ENCODE data around the gene PKP1. TPM values are rescaled to one million over a fixed set of nuclear protein-coding genes. Genes with fewer than 3 reads are reported as not detected.

PKP1 gene
- total and polyA plus RNA-seq, 10 of the 15 experiments (the other 5 are each of a cell fraction or from before 2014, with no cell fraction given): 0.03 TPM; not detected in 9

- H3K36me3 ChIP-seq (ENCODE audit: control insufficient read depth in 2 of 2, insufficient read depth in 2 of 2, low read length in 1 of 2): no peaks in the 10 kb centered on the region
- POLR2A ChIA-PET: no interaction called here
- peaks cover 0 to 3% of the 10 kb centered on the region in 2 experiments; a peak in 2 of 4 replicates for H3K27me3 ChIP-seq (replicated peaks in 1 of 2; ENCODE audit: control insufficient read depth in 2 of 2, insufficient read depth in 2 of 2, low read length in 1 of 2)
- H3K4me3 ChIP-seq: no peak overlapping the region
- SMC1A ChIA-PET (ENCODE audit: uncharacterized antibody, unreplicated experiment): interaction anchor here (0.9 to 2.6 kb wide), 6 partner anchors 11 to 163 kb away, joined by 4 to 11 read pairs (median 6); no protein-coding TSS in a partner anchor
- no peaks in the 10 kb centered on the region for H3K4me1 ChIP-seq (ENCODE audit: control insufficient read depth, insufficient read depth, low read length)
- in situ Hi-C loops (cut with MboI): no loop called here
- no peak overlapping the region for H3K4me2 ChIP-seq (ENCODE audit: control insufficient read depth, insufficient read depth)
- RAD21 ChIA-PET (ENCODE audit: unreplicated experiment): interaction anchor here (0.9 to 4.4 kb wide), 7 partner anchors 9 to 164 kb away, joined by 3 to 19 read pairs (median 5); no protein-coding TSS in a partner anchor
- ATAC-seq (no peak), FAIRE-seq (no peak), DNase-seq (ENCODE audit: low read depth, low spot score) (no peak)
- H3K9ac ChIP-seq (ENCODE audit: control insufficient read depth, insufficient read depth, low read length): no peak overlapping the region
- no peak overlapping the region for H3K27ac ChIP-seq (ENCODE audit: control insufficient read depth, insufficient read depth)
- no peaks in the 10 kb centered on the region for H3K9me3 ChIP-seq (replicated peaks; ENCODE audit: control insufficient read depth, insufficient read depth, low read length)
- WGBS (ENCODE audit: insufficient coverage, insufficient replicate concordance, low lambda C conversion rate, missing lambda C conversion rate): 14% methylated on average over 4 of the region's 4 CpGs
- CTCF ChIA-PET: interaction anchor here (0.6 to 4.8 kb wide), 26 partner anchors 8 to 377 kb away, joined by 3 to 46 read pairs (median 4); no protein-coding TSS in a partner anchor
- no peaks in the 10 kb centered on the region for H4K20me1 ChIP-seq (ENCODE audit: control insufficient read depth, insufficient read depth)
- no peak overlapping the region for H2AFZ ChIP-seq (ENCODE audit: control insufficient read depth, low read depth, low read length)
- BruUV-seq (replicated peaks): no TSS peak
- H3K79me2 ChIP-seq (ENCODE audit: control insufficient read depth, insufficient read depth, low read length): no peaks in the 10 kb centered on the region
- intact Hi-C loops (cut with micrococcal nuclease; ENCODE audit: unreplicated experiment): loop anchor here (5.0 kb wide), 1 partner anchor 97 kb away; no protein-coding TSS in a partner anchor
- TF ChIP-seq HSF1 (IDR thresholded peaks at IDR 0.05; ENCODE audit: low read depth, low read length) (no peak), RELB (IDR thresholded peaks at IDR 0.05; ENCODE audit: low read depth) (no peak), PML (IDR thresholded peaks at IDR 0.05; ENCODE audit: low read length) (no peak), IRF3 (IDR thresholded peaks at IDR 0.05) (no peak), FOS (IDR thresholded peaks at IDR 0.05; ENCODE audit: borderline replicate concordance, extremely low read depth, insufficient read length) (no peak), PAX5 (IDR thresholded peaks at IDR 0.05; ENCODE audit: borderline replicate concordance, low read depth, low read length) (no peak), CTCF (IDR thresholded peaks at IDR 0.05 in 2 of 3, conservative IDR thresholded peaks at IDR 0.05 in 1 of 3; ENCODE audit: control insufficient read depth in 2 of 3, extremely low read depth in 1 of 3, insufficient read depth in 1 of 3, low read depth in 3 of 3, low read length in 3 of 3) (no peak), CBX5 (IDR thresholded peaks at IDR 0.05; ENCODE audit: low read depth) (no peak), ZBTB33 (IDR thresholded peaks at IDR 0.05) (no peak), REST (IDR thresholded peaks at IDR 0.05; ENCODE audit: low read depth, low read length) (no peak), IKZF2 (IDR thresholded peaks at IDR 0.05) (no peak)
Measured at GRCh38 chr1:201349092-201349491, 65.8 kb downstream of the PKP1 start.
